PC-9 (cell line): ENCODE results near the gene EVA1C. TPM values are rescaled to one million over a fixed set of nuclear protein-coding genes. Genes with fewer than 3 reads are reported as not detected.
"Not testable (repeated sequence)": the region's sequence is repeated elsewhere in the genome, so short reads cannot be mapped to it uniquely, and the experiment has no call there.

Experiments
- BruUV-seq: library from RNA; stranded (reverse); fragments of 400-500 nt; replicated peaks from 2 replicates; lab custom pipeline; 2021; lab: Mats Ljungman, UMichigan
- CTCF ChIA-PET: fragments of 300-600 bp; sonication (Branson Sonifier 250); formaldehyde crosslinking; loops from one replicate; lab custom pipeline; 2022; ENCODE audit warnings: antibody characterized with exemption; lab: Charles Lee
- POLR2A ChIA-PET: fragments of 300-600 bp; sonication (Branson Sonifier 250); formaldehyde crosslinking; loops from one replicate; lab custom pipeline; 2022; ENCODE audit warnings: antibody characterized with exemption; ENCODE audit not compliant: unreplicated experiment; lab: Charles Lee
- DNase-seq, 2 experiments: peaks; one replicate each; pipeline versions ENCODE4 v3.0.0 to v3.0.0-alpha.2; 2015 to 2022; ENCODE audit warnings: mixed read lengths in 1 of 2
- H2AFZ ChIP-seq: fragments of 200-600 bp; sonication (generic); 2 replicates; pipeline ENCODE4 v1.8.1; 2017; ENCODE audit warnings: antibody characterized with exemption
- H3F3A ChIP-seq: fragments of 200-600 bp; sonication (generic); 2 replicates; pipeline ENCODE4 v1.8.1; 2017; ENCODE audit warnings: antibody characterized with exemption, mild to moderate bottlenecking, low read depth; ENCODE audit not compliant: insufficient read depth
- H3K27ac ChIP-seq: fragments of 200-600 bp; sonication (generic); 2 replicates; pipeline ENCODE4 v1.6.1; 2016; ENCODE audit warnings: mixed run types
- H3K27me3 ChIP-seq: fragments of 200-600 bp; sonication (generic); 2 replicates; pipeline ENCODE4 v1.6.1; 2016; ENCODE audit warnings: low read depth, mixed run types; ENCODE audit not compliant: insufficient read depth
- H3K36me3 ChIP-seq: fragments of 200-600 bp; sonication (generic); 2 replicates; pipeline ENCODE4 v1.6.1; 2016; ENCODE audit warnings: low read depth, mixed run types
- H3K4me1 ChIP-seq: fragments of 200-600 bp; sonication (generic); replicated peaks from 2 replicates; pipeline ENCODE4 v1.6.1; 2016; ENCODE audit warnings: mixed run types; ENCODE audit not compliant: insufficient read depth
- H3K4me2 ChIP-seq: fragments of 200-600 bp; sonication (generic); 2 replicates; pipeline ENCODE4 v1.6.1; 2017; ENCODE audit warnings: mixed run types
- H3K4me3 ChIP-seq: fragments of 200-600 bp; sonication (generic); 2 replicates; pipeline ENCODE4 v1.6.1; 2016; ENCODE audit warnings: mixed run types
- H3K79me2 ChIP-seq: fragments of 200-600 bp; sonication (generic); 2 replicates; pipeline ENCODE4 v1.6.1; 2017; ENCODE audit warnings: low read depth, mixed run types
- H3K9me2 ChIP-seq: fragments of 200-600 bp; sonication (generic); 2 replicates; pipeline ENCODE4 v1.8.1; 2017; ENCODE audit warnings: mild to moderate bottlenecking; ENCODE audit not compliant: insufficient read depth
- H3K9me3 ChIP-seq: fragments of 200-600 bp; sonication (generic); 2 replicates; pipeline ENCODE4 v1.8.1; 2016; ENCODE audit warnings: low read depth; ENCODE audit not compliant: insufficient read depth
- H4K20me1 ChIP-seq: fragments of 200-600 bp; sonication (generic); 2 replicates; pipeline ENCODE4 v1.8.1; 2017; ENCODE audit not compliant: insufficient read depth
- CTCF ChIP-seq: fragments of 200-600 bp; sonication (generic); conservative IDR thresholded peaks from 2 replicates; pipeline ENCODE4 v1.6.1; 2017; ENCODE audit warnings: mixed run types, antibody characterized with exemption, mild to moderate bottlenecking, moderate library complexity
- EZH2 ChIP-seq: fragments of 200-600 bp; sonication (generic); IDR thresholded peaks from 2 replicates; pipeline ENCODE4 v1.8.0; 2017; ENCODE audit warnings: antibody characterized with exemption, low read depth
- intact Hi-C: fragments of 100-400 bp; cut with micrococcal nuclease; formaldehyde crosslinking; loops from one replicate; pipeline ENCODE4 v1.10.0; 2022; ENCODE audit not compliant: unreplicated experiment
- total RNA-seq: library from RNA; stranded (reverse); gene quantifications from 2 replicates; pipeline ENCODE4 v1.2.3, GENCODE V29; 2021

The EVA1C gene
- total RNA-seq, 1 experiment from 2014 or later: 3.0 TPM

DNA sequence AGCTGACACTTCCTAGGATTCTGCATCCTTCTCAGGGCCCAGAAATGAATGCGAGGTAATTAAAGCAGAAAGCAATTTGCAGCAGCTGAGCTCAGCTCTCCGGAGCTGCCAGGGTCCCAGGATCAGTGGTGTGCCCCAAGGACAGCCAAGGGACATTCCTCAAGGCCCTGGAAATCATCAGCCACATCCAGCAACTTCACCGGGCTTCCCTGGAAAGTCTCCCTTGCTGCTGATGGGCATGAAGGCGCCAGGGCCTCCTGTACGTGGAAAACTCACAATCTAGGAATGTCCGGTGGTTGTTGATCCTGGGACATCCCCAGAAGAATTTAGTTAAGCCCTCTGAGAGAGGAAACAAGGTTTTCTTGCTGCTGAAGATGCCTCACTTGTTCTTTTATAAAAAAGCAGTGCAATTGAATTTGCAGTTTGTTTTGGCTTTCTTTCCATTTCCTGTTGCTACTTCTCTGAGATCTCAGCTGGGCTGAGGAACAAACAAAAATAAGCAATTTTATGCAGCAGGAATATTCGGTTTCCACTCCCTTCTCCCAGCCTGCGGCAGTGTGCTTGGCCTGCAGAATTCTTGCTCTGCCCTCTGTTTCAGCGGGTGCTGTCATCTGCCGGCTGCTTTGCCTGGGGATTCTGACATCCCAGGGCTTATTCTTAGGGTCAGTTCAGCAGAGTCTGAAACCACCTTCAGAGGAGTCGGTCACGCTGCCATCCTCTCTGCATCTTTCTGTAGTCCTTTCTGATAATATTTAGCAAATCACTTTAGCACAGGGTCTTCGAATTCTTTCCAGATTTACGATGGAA lies 86.9 kb downstream of the EVA1C start:
- Histone ChIP-seq H3K79me2 (no peaks in the 10 kb centered on the region), H3K4me2 (no peak overlapping the region), H3K4me1 (no peaks in the 10 kb centered on the region), H3K9me2 (no peaks in the 10 kb centered on the region), H3K9me3 (no peaks in the 10 kb centered on the region), H3K27me3 (no peaks in the 10 kb centered on the region), H3K36me3 (no peaks in the 10 kb centered on the region), H3F3A (no peaks in the 10 kb centered on the region), H3K4me3 (no peak overlapping the region), H4K20me1 (no peaks in the 10 kb centered on the region), H2AFZ (no peak overlapping the region), H3K27ac (no peak overlapping the region)
- ChIA-PET POLR2A (no interaction called here), CTCF (no interaction called here)
- intact Hi-C loops: no loop called here
- no peak for TF ChIP-seq EZH2
- TF ChIP-seq CTCF: no peak
- no peak for DNase-seq
- no TSS peak for BruUV-seq

GRCh38 chr21:32503641-32504040 lies 91.1 kb downstream of the EVA1C start:
- H3K27me3 ChIP-seq, H3K4me3 ChIP-seq, CTCF ChIA-PET, BruUV-seq, H3K9me3 ChIP-seq, H2AFZ ChIP-seq, H4K20me1 ChIP-seq, H3K4me1 ChIP-seq, H3K36me3 ChIP-seq, intact Hi-C loops, H3K79me2 ChIP-seq, H3F3A ChIP-seq, H3K27ac ChIP-seq, DNase-seq, H3K9me2 ChIP-seq, H3K4me2 ChIP-seq: not testable (repeated sequence)
- POLR2A ChIA-PET: interaction anchor here (0.5 kb wide), 1 partner anchor 9 kb away, joined by 3 read pairs; no protein-coding TSS in a partner anchor

DNA sequence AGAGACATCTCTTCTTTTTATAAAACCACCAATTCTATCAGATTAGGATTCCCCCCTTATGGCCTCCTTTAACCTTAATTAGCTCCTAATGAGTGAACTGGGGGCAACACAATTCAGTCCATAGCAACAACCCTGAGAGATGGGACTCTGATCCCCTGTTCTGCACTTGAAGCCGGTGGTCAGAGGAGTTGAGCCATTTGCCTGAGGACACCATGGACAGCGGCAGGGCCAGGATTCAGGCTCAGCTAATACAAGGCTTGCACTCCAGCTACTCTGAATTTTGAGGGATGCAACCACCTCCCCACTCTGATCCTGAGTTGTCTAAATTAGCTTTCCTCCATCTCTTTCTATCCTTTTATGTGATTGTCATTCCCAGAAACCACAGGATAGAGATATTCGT lies 93.3 kb downstream of the EVA1C start:
- H3K4me1 ChIP-seq, CTCF ChIA-PET, POLR2A ChIA-PET: not testable (repeated sequence)

DNA sequence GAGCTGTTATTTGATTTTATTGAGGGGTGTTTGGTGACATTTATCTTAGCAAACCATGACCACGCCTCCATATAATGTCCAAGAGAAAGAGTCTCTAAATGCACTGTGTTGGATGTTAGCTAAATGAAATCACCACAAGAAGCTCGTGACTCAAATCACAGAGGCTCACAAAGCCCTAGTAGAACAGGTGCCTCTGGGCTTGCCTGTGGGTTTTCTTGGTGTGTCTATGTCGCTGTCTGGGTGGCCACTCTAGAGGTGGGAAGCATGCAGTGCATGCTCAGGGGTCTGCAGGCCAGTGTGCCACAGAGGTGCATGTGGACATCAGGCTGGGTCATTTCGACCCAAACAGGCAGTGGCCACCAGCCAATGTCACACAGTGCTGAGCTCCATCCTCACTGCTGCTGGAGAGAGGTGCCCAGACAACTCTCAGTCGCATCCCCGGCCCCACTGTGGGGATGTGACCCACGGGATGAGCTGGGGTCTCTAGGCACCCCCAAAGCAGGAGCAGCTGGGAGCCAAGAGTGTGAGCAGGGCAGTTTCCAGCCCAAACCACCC lies 94.0 kb downstream of the EVA1C start:
- H3K36me3 ChIP-seq, POLR2A ChIA-PET, H3K4me1 ChIP-seq, H3K79me2 ChIP-seq, H3K9me3 ChIP-seq, DNase-seq, H3K27me3 ChIP-seq, CTCF ChIA-PET, H2AFZ ChIP-seq, H4K20me1 ChIP-seq, intact Hi-C loops, H3K9me2 ChIP-seq, H3K4me2 ChIP-seq, H3F3A ChIP-seq, H3K4me3 ChIP-seq, BruUV-seq, H3K27ac ChIP-seq: not testable (repeated sequence)

More for the DNA sequence above, 93.3 kb downstream of the EVA1C start:
- H3K27me3 ChIP-seq, H3K79me2 ChIP-seq, H4K20me1 ChIP-seq, H3K4me3 ChIP-seq, intact Hi-C loops, H3K27ac ChIP-seq, H3K36me3 ChIP-seq, H3F3A ChIP-seq, DNase-seq, H3K9me3 ChIP-seq, H3K4me2 ChIP-seq, BruUV-seq, H2AFZ ChIP-seq, H3K9me2 ChIP-seq: not testable (repeated sequence)
